OCI-LY7 (cell line): ENCODE measurements around the gene FOXE3.

Experiments used
- EZH2phosphoT487 ChIP-seq: fragments of 200-600 bp; sonication (generic); IDR thresholded peaks from 2 replicates; pipeline ENCODE4 v1.6.1; 2018; ENCODE audit warnings: low read depth, borderline replicate concordance, mild to moderate bottlenecking, mixed run types, antibody characterized with exemption, low read length, moderate library complexity, mixed read lengths
- TF ChIP-seq, protein P1 (sequence below): fragments of 200-600 bp; sonication (generic); conservative IDR thresholded peaks from 2 replicates; pipeline ENCODE4 v1.5.1; 2014; ENCODE audit warnings: mild to moderate bottlenecking, antibody characterized with exemption, low read length, moderate library complexity, mixed read lengths

GRCh38 chr1:47388030-47388890 lies 27.8 kb upstream of the FOXE3 start:
- TF ChIP-seq, protein P1, sequence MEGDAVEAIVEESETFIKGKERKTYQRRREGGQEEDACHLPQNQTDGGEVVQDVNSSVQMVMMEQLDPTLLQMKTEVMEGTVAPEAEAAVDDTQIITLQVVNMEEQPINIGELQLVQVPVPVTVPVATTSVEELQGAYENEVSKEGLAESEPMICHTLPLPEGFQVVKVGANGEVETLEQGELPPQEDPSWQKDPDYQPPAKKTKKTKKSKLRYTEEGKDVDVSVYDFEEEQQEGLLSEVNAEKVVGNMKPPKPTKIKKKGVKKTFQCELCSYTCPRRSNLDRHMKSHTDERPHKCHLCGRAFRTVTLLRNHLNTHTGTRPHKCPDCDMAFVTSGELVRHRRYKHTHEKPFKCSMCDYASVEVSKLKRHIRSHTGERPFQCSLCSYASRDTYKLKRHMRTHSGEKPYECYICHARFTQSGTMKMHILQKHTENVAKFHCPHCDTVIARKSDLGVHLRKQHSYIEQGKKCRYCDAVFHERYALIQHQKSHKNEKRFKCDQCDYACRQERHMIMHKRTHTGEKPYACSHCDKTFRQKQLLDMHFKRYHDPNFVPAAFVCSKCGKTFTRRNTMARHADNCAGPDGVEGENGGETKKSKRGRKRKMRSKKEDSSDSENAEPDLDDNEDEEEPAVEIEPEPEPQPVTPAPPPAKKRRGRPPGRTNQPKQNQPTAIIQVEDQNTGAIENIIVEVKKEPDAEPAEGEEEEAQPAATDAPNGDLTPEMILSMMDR, result no peak
- TF ChIP-seq EZH2phosphoT487, result no peak
